Measurements from ENCODE around the gene TAAR8.
A peak's percentile ranks its signal among the peaks of the same experiment; 100 is the strongest.

The TAAR8 gene, protein sequence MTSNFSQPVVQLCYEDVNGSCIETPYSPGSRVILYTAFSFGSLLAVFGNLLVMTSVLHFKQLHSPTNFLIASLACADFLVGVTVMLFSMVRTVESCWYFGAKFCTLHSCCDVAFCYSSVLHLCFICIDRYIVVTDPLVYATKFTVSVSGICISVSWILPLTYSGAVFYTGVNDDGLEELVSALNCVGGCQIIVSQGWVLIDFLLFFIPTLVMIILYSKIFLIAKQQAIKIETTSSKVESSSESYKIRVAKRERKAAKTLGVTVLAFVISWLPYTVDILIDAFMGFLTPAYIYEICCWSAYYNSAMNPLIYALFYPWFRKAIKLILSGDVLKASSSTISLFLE

DNA sequence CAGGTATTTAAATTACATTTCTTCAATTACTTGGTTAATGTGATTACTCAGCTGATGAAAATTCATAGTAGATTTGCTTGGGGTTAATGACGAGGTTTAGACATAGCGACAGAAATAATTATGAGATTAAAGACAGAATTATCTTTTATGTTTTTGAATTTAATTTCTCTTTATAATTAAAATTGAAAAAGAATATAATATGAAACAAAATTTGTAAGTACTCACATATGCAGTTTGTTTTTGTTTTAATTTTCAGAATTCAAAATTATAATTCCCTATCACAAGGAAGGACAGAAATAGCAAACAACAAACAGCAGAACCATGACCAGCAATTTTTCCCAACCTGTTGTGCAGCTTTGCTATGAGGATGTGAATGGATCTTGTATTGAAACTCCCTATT lies at the start of gene TAAR8:
TSS of gene TAAR8 (plus strand) at position 301 of the 400 bp plus-strand sequence. CDS start at position 322, 21 bp downstream.
- TF ChIP-seq, protein P1, sequence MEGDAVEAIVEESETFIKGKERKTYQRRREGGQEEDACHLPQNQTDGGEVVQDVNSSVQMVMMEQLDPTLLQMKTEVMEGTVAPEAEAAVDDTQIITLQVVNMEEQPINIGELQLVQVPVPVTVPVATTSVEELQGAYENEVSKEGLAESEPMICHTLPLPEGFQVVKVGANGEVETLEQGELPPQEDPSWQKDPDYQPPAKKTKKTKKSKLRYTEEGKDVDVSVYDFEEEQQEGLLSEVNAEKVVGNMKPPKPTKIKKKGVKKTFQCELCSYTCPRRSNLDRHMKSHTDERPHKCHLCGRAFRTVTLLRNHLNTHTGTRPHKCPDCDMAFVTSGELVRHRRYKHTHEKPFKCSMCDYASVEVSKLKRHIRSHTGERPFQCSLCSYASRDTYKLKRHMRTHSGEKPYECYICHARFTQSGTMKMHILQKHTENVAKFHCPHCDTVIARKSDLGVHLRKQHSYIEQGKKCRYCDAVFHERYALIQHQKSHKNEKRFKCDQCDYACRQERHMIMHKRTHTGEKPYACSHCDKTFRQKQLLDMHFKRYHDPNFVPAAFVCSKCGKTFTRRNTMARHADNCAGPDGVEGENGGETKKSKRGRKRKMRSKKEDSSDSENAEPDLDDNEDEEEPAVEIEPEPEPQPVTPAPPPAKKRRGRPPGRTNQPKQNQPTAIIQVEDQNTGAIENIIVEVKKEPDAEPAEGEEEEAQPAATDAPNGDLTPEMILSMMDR (conservative IDR thresholded peaks at IDR 0.05) = no peak
- H3K27ac ChIP-seq = no peak within 1 kb of the TSS

DNA sequence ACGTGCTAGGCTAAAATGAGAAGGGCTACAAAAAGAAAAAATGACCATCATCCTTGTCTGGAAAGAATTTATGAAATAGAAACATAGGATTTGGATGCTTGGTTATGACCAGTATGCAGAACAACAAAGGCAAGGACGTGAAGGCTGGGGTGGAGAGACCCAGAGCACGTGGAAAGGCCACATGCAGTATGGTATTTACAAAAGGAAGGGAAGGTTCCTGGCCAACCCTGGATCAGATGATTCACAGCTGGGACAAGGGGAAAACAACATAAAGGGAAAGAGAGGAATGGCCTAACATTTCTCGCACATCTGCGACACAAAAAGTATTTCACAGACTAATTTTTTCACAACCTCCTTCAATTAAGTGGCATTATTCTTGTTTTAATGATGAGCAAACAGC lies 47.7 kb upstream of the TAAR8 start:
- TF ChIP-seq, protein P1 (conservative IDR thresholded peaks at IDR 0.05) = no peak
- no peak overlapping the region for H3K27ac ChIP-seq

DNA sequence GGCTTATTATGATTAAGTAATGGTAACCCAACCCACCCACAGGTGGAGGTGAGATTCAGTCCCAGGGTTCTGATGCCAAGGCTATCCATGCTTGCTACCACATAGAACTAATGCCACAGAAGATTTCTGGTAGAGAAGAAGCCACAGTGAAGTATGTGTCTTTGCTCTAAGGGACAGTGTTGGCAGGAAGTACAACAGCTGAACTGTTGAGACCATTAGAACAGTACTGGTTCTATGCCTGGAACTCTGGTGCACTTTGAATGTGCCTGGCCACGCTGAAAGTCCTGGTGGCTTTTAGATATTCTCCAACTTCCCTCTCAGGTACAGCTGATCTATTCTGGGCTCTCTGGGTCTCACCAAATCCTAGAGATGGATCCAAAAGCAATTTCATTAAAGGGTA lies 47.3 kb upstream of the TAAR8 start:
- TF ChIP-seq, protein P1 (conservative IDR thresholded peaks at IDR 0.05) = no peak
- no peak overlapping the region for H3K27ac ChIP-seq

DNA sequence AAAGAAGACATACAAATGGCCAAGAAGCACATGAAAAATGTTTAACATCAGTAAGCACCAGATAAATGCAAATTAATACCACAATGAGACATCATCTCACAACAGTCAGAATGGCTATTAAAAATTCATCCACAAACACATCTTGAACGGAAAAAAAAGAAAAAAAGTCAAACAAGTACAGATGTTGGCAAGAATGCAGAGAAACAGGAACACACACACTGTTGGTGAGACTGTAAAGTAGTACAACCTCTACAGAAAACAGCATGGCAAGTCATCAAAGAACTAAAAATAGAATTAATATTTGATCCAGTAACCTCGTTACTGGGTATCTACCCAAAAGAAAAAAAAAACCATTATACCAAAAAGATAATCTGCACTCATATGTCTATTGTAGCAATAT lies 46.0 kb upstream of the TAAR8 start:
- TF ChIP-seq, protein P1 (conservative IDR thresholded peaks at IDR 0.05) = no peak

DNA sequence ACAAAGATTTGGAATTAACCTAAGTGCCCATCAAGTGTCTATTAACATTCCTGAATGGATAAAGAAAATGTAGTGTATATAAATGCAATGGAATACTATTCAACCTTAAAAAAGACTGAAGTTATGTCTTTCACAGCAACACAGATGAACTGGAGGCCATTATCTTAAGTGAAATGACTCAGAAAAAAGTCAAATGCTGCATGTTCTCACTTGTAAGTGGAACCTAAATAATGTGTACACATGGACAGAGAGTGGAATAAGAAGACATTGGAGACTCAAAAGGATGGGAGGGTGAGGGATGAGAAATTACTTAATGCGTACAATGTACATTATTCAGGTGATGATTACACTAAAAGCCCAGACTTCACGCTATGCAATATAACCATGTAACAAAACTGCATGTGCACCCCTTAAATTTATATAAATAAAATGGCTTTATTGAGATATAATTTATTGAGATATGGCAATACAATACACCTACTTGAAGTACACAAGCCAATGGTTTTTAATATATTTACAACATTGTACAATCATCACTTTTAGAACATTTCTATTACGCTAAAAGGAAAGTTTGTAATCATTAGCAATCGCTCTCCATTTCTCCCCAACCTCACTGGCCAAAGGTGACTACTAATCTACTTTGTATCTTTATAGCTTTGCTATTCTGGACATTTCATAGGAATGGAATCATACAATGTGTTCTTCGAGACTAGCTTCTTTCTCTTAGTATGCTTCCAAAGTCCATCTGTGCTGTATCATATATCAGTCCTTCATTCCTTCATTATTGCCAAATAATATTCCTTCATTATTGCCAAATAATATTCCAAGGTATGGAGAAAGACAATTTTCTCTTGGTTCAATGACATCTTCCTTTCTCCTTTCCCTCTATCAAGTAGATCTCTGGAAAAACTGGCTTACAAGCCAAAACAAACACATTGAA lies 45.3 kb upstream of the TAAR8 start:
- no peak overlapping the region for H3K27ac ChIP-seq
- TF ChIP-seq, protein P1 (conservative IDR thresholded peaks at IDR 0.05) = no peak

More for the DNA sequence above, 46.0 kb upstream of the TAAR8 start:
- no peak overlapping the region for H3K27ac ChIP-seq

DNA sequence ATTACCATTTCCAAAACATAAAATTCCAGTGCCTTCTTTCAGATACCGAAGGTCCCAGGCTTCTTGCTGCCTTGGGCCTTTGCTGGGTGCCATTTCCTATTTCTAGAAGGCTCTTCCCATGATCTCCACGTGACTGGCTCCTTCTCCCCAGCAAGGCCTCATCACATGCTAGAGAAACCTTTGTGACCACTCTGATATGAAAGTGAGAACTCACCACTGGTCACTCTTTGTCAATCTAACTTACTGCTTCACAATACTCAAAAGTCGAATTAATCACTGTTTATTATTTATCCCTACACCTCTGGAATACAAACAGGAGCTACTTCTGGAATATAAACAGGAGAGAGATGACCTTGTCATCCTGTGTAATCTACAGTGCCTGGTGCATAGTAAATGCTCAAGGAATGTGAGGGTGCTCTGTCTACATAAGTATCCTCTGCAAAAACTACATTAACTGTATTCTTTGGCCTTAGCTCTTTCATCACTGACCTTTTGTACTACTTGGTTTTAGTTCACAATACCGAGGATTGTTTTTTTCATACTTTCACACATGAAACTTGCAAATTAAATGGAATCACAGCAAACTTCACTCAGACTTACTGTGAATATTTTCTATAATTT lies 41.2 kb upstream of the TAAR8 start:
- TF ChIP-seq, protein P1 (conservative IDR thresholded peaks at IDR 0.05) = no peak
- peak overlapping the region; percentile 10; the same call in 1 of the 2 replicates for H3K27ac ChIP-seq

DNA sequence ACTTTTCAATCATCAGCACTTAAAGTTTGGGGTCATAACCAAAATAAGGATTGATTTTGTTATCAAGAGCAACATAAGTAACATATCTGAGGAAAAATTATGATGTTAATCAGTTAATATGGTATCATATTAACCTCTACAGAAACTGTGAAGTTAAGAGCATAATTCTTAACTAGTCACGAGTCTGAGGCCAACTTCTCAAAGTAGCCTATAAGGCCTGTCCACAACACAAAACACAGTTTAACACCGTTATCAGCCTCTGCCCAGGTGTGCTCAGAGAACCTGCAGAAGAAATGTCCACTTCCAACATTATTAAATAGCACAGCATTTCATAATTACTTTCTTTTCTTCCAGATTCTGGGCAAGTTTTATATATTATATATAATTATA lies 40.6 kb upstream of the TAAR8 start:
- H3K27ac ChIP-seq = no peak overlapping the region; the same call in 1 of the 2 replicates

More for the DNA sequence above, 40.6 kb upstream of the TAAR8 start:
- TF ChIP-seq, protein P1 (conservative IDR thresholded peaks at IDR 0.05) = no peak
